Measurements from ENCODE around the gene SEC14L1.
"Not testable (repeated sequence)": the region's sequence is repeated elsewhere in the genome, so short reads cannot be mapped to it uniquely, and the experiment has no call there.

The SEC14L1 gene

DNA sequence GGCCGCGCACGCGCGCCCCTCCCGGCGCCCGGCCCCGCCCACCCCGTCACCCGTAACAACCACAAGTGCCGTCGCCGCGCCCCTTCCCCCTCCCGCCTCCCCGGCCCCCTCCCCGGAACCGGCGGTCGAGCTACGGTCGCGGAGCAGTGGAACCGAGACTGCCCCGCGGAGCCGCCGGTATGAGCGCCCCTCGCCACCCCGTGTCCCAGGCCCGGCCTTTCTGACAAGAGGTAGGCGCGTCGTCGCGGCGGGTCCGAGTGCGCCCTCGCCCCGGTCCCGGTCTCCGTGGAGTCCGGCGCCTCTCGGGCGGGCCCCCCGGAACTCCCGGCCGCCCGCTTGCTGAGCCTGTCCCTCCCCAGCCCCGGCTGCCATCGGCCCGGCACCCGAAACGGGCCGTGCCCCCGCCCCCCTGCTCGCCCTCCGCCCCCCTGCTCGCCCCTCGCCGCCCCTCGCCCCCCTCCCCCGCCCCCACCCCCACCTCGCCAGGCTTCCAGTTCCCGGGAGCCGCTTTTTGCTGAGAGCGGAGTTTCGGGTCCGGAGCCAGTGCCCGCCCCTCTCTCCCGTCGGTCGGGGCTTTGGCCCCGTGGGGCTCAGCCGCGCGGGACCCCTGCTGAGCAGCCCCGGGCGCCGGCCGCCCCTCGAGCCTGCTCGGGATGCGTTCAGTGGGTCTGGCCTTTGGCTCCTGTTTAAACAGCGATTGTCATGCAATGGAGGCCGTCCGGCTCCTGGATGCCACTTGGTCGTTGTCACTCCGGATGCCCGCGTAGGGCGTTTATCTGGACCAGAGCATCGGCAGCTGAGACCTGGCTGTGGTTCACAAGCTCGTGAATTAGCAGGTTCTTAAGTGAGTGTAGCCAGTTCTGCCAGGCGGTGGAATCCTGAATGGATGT lies at the start of gene SEC14L1:
SEC14L1 (plus strand) TSS at position 92 of the 890 bp plus-strand sequence. CDS start 2,628 bp downstream, outside the sequence.
- DNase-seq: no peak

DNA sequence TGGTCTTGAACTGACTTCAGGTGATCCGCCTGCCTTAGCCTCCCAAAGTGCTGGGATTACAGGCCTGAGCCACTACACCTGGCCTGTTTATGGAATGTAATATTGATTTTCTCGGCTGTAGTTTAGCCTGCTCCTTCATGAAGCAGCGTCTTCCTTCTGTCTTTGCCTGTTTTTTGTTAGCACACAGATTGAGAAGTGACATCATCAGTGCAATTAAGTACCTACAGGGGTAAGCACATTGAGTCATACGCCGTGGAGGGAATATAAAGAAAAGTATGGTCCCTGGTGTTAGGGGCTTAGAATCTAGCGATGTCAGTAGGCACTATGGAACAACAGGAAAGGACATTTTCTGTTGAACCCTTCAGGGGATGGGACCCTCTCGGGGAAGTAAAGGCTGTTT lies 48.7 kb upstream of the SEC14L1 start:
- no peak for DNase-seq

DNA sequence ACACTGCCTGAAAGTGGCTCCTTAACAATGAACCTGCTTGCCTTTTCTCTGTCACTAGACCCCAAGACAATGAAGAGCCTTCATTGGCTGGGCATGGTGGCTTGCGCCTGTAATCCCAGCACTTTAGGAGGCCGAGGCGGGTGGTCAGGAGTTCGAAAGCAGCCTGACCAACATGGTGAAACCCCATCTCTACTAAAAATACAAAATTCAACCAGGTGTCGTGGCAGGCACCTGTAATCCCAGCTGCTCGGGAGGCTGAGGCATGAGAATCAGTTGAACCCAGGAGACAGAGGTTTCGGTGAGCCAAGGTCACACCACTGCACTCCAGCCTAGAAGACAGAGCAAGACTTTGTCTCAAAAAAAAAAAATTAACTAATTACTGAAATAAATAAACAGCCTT lies 45.3 kb upstream of the SEC14L1 start:
- DNase-seq: no peak

- DNase-seq: peak; percentile 29
These were observed 44.1 kb upstream of the SEC14L1 start for GRCh38 chr17:77096570-77097214.

GRCh38 chr17:77097631-77098180 lies 43.1 kb upstream of the SEC14L1 start:
- DNase-seq: no peak

DNA sequence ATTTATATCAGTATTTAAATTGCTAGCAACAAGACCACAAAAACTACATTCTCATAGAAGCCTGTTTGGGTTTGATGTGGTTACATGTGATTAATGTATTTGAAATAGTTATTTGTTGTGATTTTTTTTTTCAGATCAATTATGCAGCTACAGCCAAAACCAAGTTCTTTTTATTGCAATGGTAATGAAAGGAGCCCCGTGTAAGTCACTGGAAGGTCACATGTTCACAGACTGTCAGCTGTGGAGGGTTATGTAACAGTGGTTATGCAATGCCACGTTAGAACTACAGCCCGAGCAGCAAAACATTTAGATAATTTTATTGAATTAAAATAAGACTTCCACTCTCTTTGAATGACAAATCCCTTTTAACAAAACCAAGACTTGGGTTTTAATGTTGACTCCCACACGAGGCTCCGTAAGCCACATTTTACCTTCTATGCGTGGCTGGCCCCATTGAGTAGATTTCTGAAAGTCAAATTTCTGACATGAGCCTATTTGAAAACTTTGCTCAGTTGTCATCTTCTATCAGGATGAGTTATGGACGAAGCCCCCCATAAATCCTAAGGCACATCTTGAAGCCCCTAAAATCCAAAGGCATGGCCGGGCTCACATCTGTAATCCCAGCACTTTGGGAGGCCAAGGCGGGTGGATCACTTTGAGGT lies 41.8 kb upstream of the SEC14L1 start:
- DNase-seq: peak; percentile 16

GRCh38 chr17:77099997-77100396 lies 40.8 kb upstream of the SEC14L1 start:
- no peak for DNase-seq

DNA sequence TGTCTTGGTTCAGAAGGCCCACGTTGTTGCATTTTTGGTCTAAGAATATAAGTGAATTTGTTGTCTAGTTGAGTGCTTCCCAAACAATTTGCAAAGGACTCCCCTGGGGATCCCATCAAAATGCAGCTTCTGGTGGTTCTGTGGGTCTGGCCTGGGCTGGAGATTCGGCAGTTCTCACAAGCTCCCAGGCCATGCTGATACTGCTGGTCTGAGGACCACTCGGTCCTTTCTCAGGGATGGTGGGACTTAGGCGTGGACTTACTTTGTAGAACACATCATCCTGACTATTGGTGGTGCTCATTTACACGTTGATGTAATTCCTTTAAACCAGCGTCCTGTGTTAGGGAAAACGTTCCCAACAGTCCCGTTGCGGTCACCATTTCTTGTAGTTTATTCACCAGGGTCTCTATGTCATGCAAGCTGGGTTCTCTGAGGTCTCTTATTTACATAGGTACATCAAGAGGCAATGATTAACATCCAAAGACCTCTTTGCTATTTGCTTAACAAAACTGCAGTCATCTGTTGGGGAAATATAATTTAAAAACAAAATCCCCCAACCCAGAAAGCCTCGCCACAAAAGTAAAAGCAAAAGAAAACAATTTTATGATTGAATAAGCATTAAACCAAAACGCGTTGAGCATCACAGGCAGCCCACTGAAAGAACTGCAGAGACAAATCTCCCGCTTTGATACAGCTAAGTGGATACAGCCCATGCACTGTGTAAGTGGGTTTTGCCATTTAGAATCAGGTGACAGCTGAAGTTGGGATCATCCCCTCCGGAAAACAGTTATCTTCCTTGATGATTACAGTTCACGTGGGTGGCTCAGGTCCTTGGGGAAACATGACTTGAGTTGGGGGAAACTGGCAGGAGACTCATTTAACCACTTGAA lies 39.0 kb upstream of the SEC14L1 start:
- DNase-seq: no peak

DNA sequence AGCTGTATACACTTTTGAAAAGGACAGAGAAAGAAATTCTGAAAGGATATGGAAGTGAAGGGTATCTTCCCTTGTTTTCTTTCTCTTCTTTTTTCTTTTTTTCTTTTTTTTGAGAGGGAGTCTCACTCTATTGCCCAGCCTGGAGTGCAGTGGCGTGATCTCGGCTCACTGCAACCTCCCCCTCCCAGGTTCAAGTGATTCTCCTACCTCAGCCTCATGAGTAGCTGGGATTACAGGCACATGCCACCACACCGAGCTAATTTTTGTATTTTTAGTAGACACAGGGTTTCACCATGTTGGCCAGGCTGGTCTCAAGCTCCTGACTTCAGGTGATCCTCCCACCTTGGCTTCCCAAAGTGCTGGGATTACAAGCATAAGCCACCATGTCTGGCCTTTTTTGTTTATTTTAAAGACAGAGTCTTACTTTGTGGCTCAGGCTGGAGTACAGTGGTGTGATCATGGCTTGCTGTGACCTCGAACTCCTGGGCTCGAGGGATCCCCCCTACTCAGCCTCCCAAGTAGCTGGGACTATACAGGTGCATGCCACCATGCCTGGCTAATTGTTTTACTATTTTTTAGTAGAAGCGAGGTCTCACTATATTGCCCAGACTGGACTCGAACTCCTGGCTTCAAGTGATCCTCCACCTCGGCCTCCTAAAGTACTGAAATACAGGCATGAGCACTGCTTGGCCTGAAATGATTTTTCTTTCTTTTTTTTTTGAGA lies 38.2 kb upstream of the SEC14L1 start:
- not testable (repeated sequence) for DNase-seq

GRCh38 chr17:77105706-77106105 lies 35.1 kb upstream of the SEC14L1 start:
- peak; percentile 47 for DNase-seq

GRCh38 chr17:77106874-77107358 lies 33.9 kb upstream of the SEC14L1 start:
- DNase-seq: no peak

DNA sequence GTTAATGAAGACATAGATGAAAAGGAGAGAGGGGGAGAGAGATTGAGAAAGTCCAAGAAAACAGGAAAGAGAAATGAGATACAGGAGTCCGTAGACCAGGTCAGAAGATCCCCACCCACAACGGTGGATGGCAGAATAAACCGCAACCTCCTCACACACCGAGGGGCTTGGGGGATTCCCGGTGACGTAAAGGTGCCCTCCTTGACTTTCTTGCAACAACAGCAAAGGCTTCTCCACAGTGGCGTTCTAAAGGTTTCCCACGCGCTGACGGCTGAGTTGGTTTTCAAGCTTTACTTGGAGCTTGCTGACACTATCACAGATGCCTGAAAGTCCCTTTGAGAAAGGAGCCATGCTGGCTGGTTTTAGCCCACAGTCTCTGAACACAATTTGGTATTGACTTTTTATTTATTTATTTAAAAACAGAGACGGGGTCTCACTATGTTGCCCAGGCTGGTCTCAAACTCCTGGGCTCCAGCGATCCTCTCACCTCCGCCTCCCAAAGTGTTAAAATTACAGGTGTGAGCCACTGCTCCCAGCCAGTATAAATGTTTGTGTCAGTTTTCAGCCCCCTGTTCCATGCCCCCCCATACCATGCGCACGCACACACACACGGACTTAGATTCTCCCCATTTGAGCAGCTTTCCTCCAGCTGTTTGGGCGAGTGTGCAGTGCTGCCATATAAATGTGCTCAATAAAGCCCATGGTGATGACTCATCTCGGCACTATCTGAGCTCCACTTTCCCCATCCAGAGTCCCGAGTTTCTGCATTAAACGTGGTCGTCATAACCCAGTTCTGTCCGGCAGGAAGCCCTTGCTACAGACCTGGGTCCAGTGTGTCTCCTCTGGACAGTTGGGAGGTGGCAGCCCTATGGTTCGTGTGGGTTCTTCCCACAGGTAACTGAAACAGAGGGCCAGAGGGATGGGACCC lies 33.0 kb upstream of the SEC14L1 start:
- DNase-seq: no peak

DNA sequence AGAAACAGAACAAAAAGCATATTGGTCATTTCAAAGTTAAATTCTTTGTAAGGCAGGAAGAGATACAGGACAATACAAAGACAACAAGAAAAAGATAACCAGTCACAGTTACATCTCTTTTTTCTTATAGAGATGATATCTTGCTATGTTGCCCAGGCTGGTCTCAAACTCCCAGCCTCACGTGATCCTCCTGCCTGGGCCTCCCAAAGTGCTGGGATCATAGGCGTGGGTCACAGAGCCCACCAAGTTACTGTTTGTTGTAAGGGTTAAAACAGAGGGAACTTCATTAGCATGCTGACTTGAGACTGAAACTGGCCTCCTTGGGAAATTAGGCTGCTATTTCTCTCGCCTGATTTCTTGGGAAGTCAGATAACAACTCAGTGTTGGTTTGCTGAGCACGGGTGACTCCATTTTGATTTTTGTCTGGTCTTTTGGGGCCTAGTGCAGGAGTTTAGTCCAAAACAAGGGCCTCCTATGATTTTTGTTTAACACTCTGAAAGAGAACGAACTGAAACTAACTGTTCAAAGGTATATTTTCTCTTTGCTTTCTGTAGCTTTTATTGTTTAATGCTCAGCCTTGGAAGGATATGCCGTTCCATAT lies 31.5 kb upstream of the SEC14L1 start:
- DNase-seq: no peak

GRCh38 chr17:77109764-77110359 lies 30.9 kb upstream of the SEC14L1 start:
- DNase-seq: no peak

GRCh38 chr17:77111165-77111933 lies 29.4 kb upstream of the SEC14L1 start:
- DNase-seq: not testable (repeated sequence)

DNA sequence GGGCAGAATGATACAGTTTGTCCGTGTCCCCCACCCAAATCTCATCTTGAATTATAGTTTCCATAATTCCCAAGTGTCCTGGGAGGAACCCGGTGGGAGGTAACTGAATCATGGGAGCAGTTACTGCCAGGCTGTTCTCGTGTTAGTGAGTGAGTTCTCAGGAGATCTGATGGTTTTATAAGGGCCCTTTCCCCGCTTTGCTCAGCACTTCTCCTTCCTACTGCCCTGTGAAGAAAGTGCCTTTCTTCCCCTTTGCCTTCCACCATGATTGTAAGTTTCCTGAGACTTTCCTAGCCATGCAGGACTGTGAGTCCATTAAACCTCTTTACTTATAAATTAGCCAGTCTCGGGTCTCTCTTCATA lies 28.9 kb upstream of the SEC14L1 start:
- no peak for DNase-seq

- no peak for DNase-seq
These were observed 25.3 kb upstream of the SEC14L1 start for GRCh38 chr17:77115510-77115909.

DNA sequence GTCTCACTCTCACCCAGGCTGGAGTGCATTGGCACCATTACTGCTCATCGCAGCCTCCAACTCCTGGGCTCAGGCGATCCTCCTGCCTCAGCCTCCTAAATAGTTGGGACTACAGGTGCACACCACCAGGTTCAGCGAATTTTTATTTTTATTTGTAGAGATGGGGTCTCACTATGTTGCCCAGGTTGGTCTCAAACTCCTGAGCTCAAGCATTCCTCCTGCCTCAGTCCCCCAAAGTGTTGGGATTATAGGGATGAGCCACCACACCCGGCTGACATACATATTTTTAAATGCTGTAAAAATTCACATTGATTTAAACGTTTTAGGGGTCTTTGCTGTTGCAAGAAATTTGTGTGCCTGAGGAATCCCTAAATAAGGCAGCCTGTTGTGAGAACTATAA lies 24.8 kb upstream of the SEC14L1 start:
- DNase-seq: no peak

Measured in NCI-H2171 treated with DMSO at 0.1 percent for 48 hours (cell line).